ENCODE data around the gene NDUFB8. TPM values are rescaled to one million over a fixed set of nuclear protein-coding genes. Genes with fewer than 3 reads are reported as not detected.

Gene NDUFB8
- total RNA-seq, 1 donor from 2014 or later = 124 TPM

DNA sequence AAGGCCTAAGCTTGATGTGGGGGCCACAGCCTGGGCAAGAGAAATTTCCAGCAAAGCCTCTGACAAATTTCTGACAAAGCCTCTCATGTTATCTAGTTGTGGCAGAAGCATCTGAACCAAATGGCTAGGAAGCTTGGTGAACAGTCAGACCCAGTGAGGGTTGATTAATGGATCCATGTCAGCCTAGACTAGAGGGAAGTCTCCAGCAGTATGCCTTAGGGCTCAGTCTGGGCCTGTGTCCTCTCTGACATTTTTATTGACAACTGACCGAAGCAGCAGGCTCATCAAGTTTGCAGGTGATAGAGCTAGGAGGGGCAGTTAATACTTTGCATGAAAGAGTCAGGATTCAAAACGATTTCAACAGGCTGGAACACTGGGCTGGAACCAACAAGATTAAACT, 31.3 kb upstream of the NDUFB8 start:
- Histone ChIP-seq H3F3A (ENCODE audit: low read depth) (peaks cover 4% of the 10 kb centered on the region), H3K4me1 (peaks cover 2% of the 10 kb centered on the region), H3K4me2 (no peak overlapping the region), H3K9ac (no peak overlapping the region), H3K79me2 (ENCODE audit: low read depth) (no peaks in the 10 kb centered on the region), H4K20me1 (ENCODE audit: low read depth) (peaks cover 6% of the 10 kb centered on the region), H2AFZ (replicated peaks) (no peak overlapping the region), H3K9me3 (ENCODE audit: low read depth) (no peaks in the 10 kb centered on the region), H3K36me3 (no peaks in the 10 kb centered on the region), H3K27me3 (peaks cover 50% of the 10 kb centered on the region), H3K27ac (no peak overlapping the region), H3K4me3 (no peak overlapping the region)
- Mint-ChIP-seq H3K27me3 (ENCODE audit: insufficient read depth, low read depth) (peaks cover 8% of the 10 kb centered on the region), H3K4me3 (no peak overlapping the region), H3K9me3 (no peaks in the 10 kb centered on the region), H3K36me3 (peaks cover 5% of the 10 kb centered on the region), H3K27ac (no peak overlapping the region), H3K4me1 (peaks cover 10% of the 10 kb centered on the region)
- no peak for DNase-seq (ENCODE audit: low spot score)
- TF ChIP-seq EZH2 (IDR thresholded peaks at IDR 0.05) (no peak), EZH2phosphoT487 (IDR thresholded peaks at IDR 0.05) (no peak), CTCF (IDR thresholded peaks at IDR 0.05) (no peak)

GRCh38 chr10:100560248-100560647, 30.6 kb upstream of the NDUFB8 start:
- Histone ChIP-seq H3F3A (ENCODE audit: low read depth) (peaks cover 4% of the 10 kb centered on the region), H3K36me3 (no peaks in the 10 kb centered on the region), H3K79me2 (ENCODE audit: low read depth) (no peaks in the 10 kb centered on the region), H3K4me3 (no peak overlapping the region), H4K20me1 (ENCODE audit: low read depth) (peaks cover 6% of the 10 kb centered on the region), H3K9ac (no peak overlapping the region), H2AFZ (replicated peaks) (no peak overlapping the region), H3K27ac (no peak overlapping the region), H3K9me3 (ENCODE audit: low read depth) (no peaks in the 10 kb centered on the region), H3K4me2 (no peak overlapping the region), H3K27me3 (peaks cover 42% of the 10 kb centered on the region), H3K4me1 (peaks cover 2% of the 10 kb centered on the region)
- Mint-ChIP-seq H3K9me3 (no peaks in the 10 kb centered on the region), H3K4me3 (no peak overlapping the region), H3K27ac (no peak overlapping the region), H3K36me3 (peaks cover 5% of the 10 kb centered on the region), H3K4me1 (peaks cover 10% of the 10 kb centered on the region), H3K27me3 (ENCODE audit: insufficient read depth, low read depth) (peaks cover 8% of the 10 kb centered on the region)
- no peak for DNase-seq (ENCODE audit: low spot score)
- TF ChIP-seq CTCF (IDR thresholded peaks at IDR 0.05) (no peak), EZH2phosphoT487 (IDR thresholded peaks at IDR 0.05) (no peak), EZH2 (IDR thresholded peaks at IDR 0.05) (no peak)

DNA sequence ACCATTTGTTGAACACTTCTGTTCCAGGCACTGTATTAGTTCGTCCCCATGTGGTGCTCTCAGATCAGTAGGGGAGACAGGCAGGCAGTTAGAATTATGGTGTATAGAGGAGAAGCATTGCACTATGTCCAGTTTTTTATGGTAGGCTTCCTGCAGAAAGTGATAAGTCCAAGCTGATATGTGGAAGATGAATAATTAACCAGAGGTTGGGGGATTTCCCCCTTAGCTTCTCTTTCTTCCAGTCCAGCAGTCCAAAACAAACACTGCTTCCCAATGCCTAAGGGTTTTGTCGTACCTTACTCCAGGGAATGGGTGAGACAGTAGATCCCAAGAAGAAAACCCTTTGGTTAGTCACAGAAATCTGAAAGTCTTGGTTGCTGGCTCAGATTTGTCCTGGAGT, 25.2 kb upstream of the NDUFB8 start:
- no peak overlapping the region for H3K27ac Mint-ChIP-seq
- H3K9me3 Mint-ChIP-seq = no peaks in the 10 kb centered on the region
- no peak overlapping the region for H3K27ac ChIP-seq
- H3K36me3 Mint-ChIP-seq = peaks cover 6% of the 10 kb centered on the region
- H3K4me1 ChIP-seq = no peaks in the 10 kb centered on the region
- peaks cover 4% of the 10 kb centered on the region for H4K20me1 ChIP-seq (ENCODE audit: low read depth)
- no peaks in the 10 kb centered on the region for H3K27me3 Mint-ChIP-seq (ENCODE audit: insufficient read depth, low read depth)
- no peak overlapping the region for H2AFZ ChIP-seq (replicated peaks)
- no peaks in the 10 kb centered on the region for H3K27me3 ChIP-seq
- H3K36me3 ChIP-seq = no peaks in the 10 kb centered on the region
- no peaks in the 10 kb centered on the region for H3K9me3 ChIP-seq (ENCODE audit: low read depth)
- no peak overlapping the region for H3K9ac ChIP-seq
- H3F3A ChIP-seq (ENCODE audit: low read depth) = no peaks in the 10 kb centered on the region
- H3K4me3 ChIP-seq = no peak overlapping the region
- no peaks in the 10 kb centered on the region for H3K79me2 ChIP-seq (ENCODE audit: low read depth)
- H3K4me2 ChIP-seq = no peak overlapping the region
- no peak overlapping the region for H3K4me3 Mint-ChIP-seq
- DNase-seq (ENCODE audit: low spot score) = no peak
- TF ChIP-seq EZH2 (IDR thresholded peaks at IDR 0.05) = no peak
- TF ChIP-seq EZH2phosphoT487 (IDR thresholded peaks at IDR 0.05) = no peak
- no peak for TF ChIP-seq CTCF (IDR thresholded peaks at IDR 0.05)
- H3K4me1 Mint-ChIP-seq = no peaks in the 10 kb centered on the region
